Panc1 (cell line): ENCODE measurements around the gene FMOD. TPM values are rescaled to one million over a fixed set of nuclear protein-coding genes. Genes with fewer than 3 reads are reported as not detected.

ENCODE experiments used
- ATAC-seq: fragments of 200-7000 bp; cut with Tn5 transposase; 2 replicates; pipeline ENCODE4 v1.9.1; 2020; ENCODE audit warnings: mild to moderate bottlenecking, moderate library complexity
- BruUV-seq: library from RNA; stranded (reverse); fragments of 400-500 nt; replicated peaks from 2 replicates; lab custom pipeline; 2021; lab: Mats Ljungman, UMichigan
- CTCF ChIA-PET: fragments of 300-600 bp; sonication (Branson Sonifier 250); formaldehyde crosslinking; loops from one replicate; lab custom pipeline; 2022; ENCODE audit warnings: antibody characterized with exemption; lab: Charles Lee
- POLR2A ChIA-PET: fragments of 300-600 bp; sonication (Branson Sonifier 250); formaldehyde crosslinking; loops from one replicate; lab custom pipeline; 2022; ENCODE audit warnings: antibody characterized with exemption; lab: Charles Lee
- DNase-seq: peaks from one replicate; pipeline ENCODE4 v3.0.0-alpha.2; 2010; ENCODE audit warnings: low read depth, low spot score
- H3K27ac ChIP-seq: 2 replicates; pipeline ENCODE4 v1.5.1; 2011; ENCODE audit warnings: mild to moderate bottlenecking, low read length, inconsistent platforms
- H3K27me3 ChIP-seq: fragments of 200-500 bp; sonication (Bioruptor generic); 2 replicates; pipeline ENCODE4 v1.6.0; 2014; ENCODE audit warnings: low read length, inconsistent platforms; ENCODE audit not compliant: control insufficient read depth, insufficient read depth
- H3K36me3 ChIP-seq: fragments of 200-500 bp; sonication (Bioruptor generic); 2 replicates; pipeline ENCODE4 v1.5.1; 2014; ENCODE audit warnings: inconsistent platforms, mild to moderate bottlenecking, low read length, moderate library complexity; ENCODE audit not compliant: control insufficient read depth, insufficient read depth
- H3K4me1 ChIP-seq: 2 replicates; pipeline ENCODE4 v1.5.1; 2011; ENCODE audit warnings: inconsistent platforms, mild to moderate bottlenecking, low read length, moderate library complexity; ENCODE audit not compliant: control insufficient read depth, insufficient read depth
- H3K4me3 ChIP-seq, 2 experiments: 2 replicates each; pipeline ENCODE4 v1.5.1; 2011 to 2012; ENCODE audit warnings: low read depth in 2 of 2, low read length in 2 of 2, mild to moderate bottlenecking in 2 of 2, inconsistent platforms in 1 of 2, moderate library complexity in 1 of 2
- H3K9me3 ChIP-seq: fragments of 200-500 bp; sonication (Bioruptor generic); 2 replicates; pipeline ENCODE4 v1.5.1; 2014; ENCODE audit warnings: low read depth, mild to moderate bottlenecking, inconsistent platforms, low read length, moderate library complexity; ENCODE audit not compliant: control insufficient read depth, insufficient read depth
- CTCF ChIP-seq: fragments of 450-650 bp; IDR thresholded peaks from 2 replicates; pipeline ENCODE4 v1.5.1; 2017; ENCODE audit warnings: mild to moderate bottlenecking
- POLR2AphosphoS5 ChIP-seq: IDR thresholded peaks from 2 replicates; pipeline ENCODE4 v1.6.1; 2012; ENCODE audit warnings: mild to moderate bottlenecking, low read depth, low read length, moderate library complexity
- REST ChIP-seq, 2 experiments: IDR thresholded peaks; 2 replicates each; pipeline ENCODE4 v1.6.1; 2011 to 2012; ENCODE audit warnings: low read depth in 2 of 2, control low read depth in 1 of 2, low read length in 1 of 2, mild to moderate bottlenecking in 1 of 2, moderate library complexity in 1 of 2; ENCODE audit not compliant: insufficient read depth in 1 of 2
- SIN3A ChIP-seq: IDR thresholded peaks from 2 replicates; pipeline ENCODE4 v1.6.1; 2012; ENCODE audit warnings: low read depth, mild to moderate bottlenecking, low read length, moderate library complexity, borderline replicate concordance; ENCODE audit not compliant: insufficient read depth
- TCF7L2 ChIP-seq: IDR thresholded peaks from 2 replicates; pipeline ENCODE4 v1.6.1; 2011; ENCODE audit warnings: mild to moderate bottlenecking, low read depth, low read length, inconsistent platforms
- in situ Hi-C: cut with HindIII; loops from 2 replicates; pipeline ENCODE4 v1.10.0; 2016; ENCODE audit warnings: low sequenced_read_pairs, low pct_unique_long_range_greater_than_20kb
- intact Hi-C: fragments of 100-400 bp; cut with micrococcal nuclease; formaldehyde crosslinking; loops from one replicate; pipeline ENCODE4 v1.10.0; 2022; ENCODE audit not compliant: unreplicated experiment
- total RNA-seq: library from RNA; stranded (reverse); gene quantifications from one replicate; pipeline ENCODE4 v1.2.1, GENCODE V29; 2021; ENCODE audit not compliant: unreplicated experiment

Gene FMOD
- total RNA-seq, 1 experiment from 2014 or later: not detected

- no TSS peak for BruUV-seq
- ATAC-seq (no peak), DNase-seq (no peak)
- intact Hi-C loops: no loop called here
- H3K4me3 ChIP-seq: no peak overlapping the region
- H3K4me1 ChIP-seq: no peaks in the 10 kb centered on the region
- no peaks in the 10 kb centered on the region for H3K27me3 ChIP-seq
- H3K36me3 ChIP-seq: no peaks in the 10 kb centered on the region
- TF ChIP-seq POLR2AphosphoS5 (no peak), TCF7L2 (no peak), CTCF (no peak), REST (IDR thresholded peaks at IDR 0.05; ENCODE audit: insufficient read depth in 1 of 2, low read depth in 2 of 2, low read length in 1 of 2) (no peak), SIN3A (no peak)
- POLR2A ChIA-PET: no interaction called here
- in situ Hi-C loops: no loop called here
- CTCF ChIA-PET: interaction anchor here (0.5 kb wide), 1 partner anchor 24 kb away, joined by 3 read pairs; no protein-coding TSS in a partner anchor
- H3K9me3 ChIP-seq: no peaks in the 10 kb centered on the region
- no peak overlapping the region for H3K27ac ChIP-seq
Measured at GRCh38 chr1:203291201-203292096, 59.5 kb downstream of the FMOD start.

Other genes starting within 250 kb of the FMOD start
- 8.5 TPM for gene ADORA1, start 223.4 kb downstream of the FMOD start, total RNA-seq
- gene MYBPH, start 175.3 kb downstream of the FMOD start, total RNA-seq: not detected
- 0.10 TPM for gene CHI3L1, start 164.4 kb downstream of the FMOD start, total RNA-seq
- not detected for gene CHIT1, start 121.4 kb downstream of the FMOD start, total RNA-seq
- gene BTG2, start 45.6 kb downstream of the FMOD start, total RNA-seq: 6.1 TPM
- gene PRELP, start 124.7 kb upstream of the FMOD start, total RNA-seq: not detected
- not detected for gene OPTC, start 143.0 kb upstream of the FMOD start, total RNA-seq